ENCODE measurements around the gene ROBO1. TPM values are rescaled to one million over a fixed set of nuclear protein-coding genes. Genes with fewer than 3 reads are reported as not detected.

Gene ROBO1
- polyA plus RNA-seq, 1 donor (not counting 4 experiments of a cell fraction or from before 2014, with no cell fraction given) = 27.1 TPM

DNA sequence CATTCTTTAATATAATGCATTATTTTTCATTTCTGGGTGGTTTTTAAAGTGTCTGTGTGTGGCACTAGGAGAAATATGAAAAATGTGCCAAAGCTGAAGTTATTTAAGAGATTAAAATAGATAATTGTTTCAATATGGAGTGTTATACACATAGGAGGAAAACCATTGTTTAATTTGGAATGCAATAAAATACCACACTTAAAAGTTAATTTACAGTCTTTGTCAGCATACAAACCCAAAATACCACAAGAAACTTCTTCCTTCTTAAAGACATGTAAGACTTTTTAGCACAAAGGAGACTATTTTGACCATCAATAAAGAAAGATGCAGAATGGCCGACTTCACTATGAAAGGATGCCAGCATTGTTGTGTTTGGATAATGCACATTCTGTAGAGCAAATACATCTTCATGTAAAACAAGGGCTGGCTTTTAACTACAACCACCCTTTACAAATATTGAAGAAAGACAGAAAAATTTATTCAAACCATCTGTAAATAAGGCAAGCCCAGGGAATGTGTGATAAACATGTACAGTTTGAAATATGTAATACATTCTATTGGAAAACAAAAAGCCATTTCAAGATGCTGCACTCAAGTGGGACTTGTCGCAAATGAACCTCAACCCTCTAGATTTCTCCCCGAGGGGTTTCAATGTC lies 1146.6 kb downstream of the ROBO1 start:
- Histone ChIP-seq H2AFZ (ENCODE audit: control insufficient read depth, low read length) (no peak overlapping the region), H3K4me3 (ENCODE audit: control insufficient read depth in 2 of 3, extremely low read depth in 1 of 3, insufficient read depth in 2 of 3, low read depth in 1 of 3, low read length in 3 of 3) (no peak overlapping the region), H3K4me2 (ENCODE audit: control insufficient read depth, extremely low read depth, insufficient read depth, low read depth, low read length) (no peak overlapping the region), H3K36me3 (ENCODE audit: control insufficient read depth in 2 of 2, extremely low read depth in 1 of 2, insufficient read depth in 2 of 2, low read length in 2 of 2) (no peaks in the 10 kb centered on the region), H3K4me1 (ENCODE audit: control insufficient read depth, extremely low read depth, insufficient read depth, low read length) (no peaks in the 10 kb centered on the region), H3K9ac (ENCODE audit: control insufficient read depth, extremely low read depth, insufficient read depth, low read length) (no peak overlapping the region), H4K20me1 (ENCODE audit: control insufficient read depth, extremely low read depth, insufficient read depth, low read length) (no peaks in the 10 kb centered on the region), H3K79me2 (ENCODE audit: control insufficient read depth, insufficient read depth, low read length) (no peaks in the 10 kb centered on the region), H3K27me3 (ENCODE audit: control insufficient read depth, extremely low read depth, insufficient read depth, low read length) (no peaks in the 10 kb centered on the region), H3K9me1 (ENCODE audit: control insufficient read depth, extremely low read depth, insufficient read depth, low read length) (no peaks in the 10 kb centered on the region), H3K9me3 (ENCODE audit: control insufficient read depth, low read depth, low read length) (no peaks in the 10 kb centered on the region), H3K27ac (ENCODE audit: control insufficient read depth, insufficient read depth, low read length) (no peak overlapping the region)
- TF ChIP-seq, protein P1, sequence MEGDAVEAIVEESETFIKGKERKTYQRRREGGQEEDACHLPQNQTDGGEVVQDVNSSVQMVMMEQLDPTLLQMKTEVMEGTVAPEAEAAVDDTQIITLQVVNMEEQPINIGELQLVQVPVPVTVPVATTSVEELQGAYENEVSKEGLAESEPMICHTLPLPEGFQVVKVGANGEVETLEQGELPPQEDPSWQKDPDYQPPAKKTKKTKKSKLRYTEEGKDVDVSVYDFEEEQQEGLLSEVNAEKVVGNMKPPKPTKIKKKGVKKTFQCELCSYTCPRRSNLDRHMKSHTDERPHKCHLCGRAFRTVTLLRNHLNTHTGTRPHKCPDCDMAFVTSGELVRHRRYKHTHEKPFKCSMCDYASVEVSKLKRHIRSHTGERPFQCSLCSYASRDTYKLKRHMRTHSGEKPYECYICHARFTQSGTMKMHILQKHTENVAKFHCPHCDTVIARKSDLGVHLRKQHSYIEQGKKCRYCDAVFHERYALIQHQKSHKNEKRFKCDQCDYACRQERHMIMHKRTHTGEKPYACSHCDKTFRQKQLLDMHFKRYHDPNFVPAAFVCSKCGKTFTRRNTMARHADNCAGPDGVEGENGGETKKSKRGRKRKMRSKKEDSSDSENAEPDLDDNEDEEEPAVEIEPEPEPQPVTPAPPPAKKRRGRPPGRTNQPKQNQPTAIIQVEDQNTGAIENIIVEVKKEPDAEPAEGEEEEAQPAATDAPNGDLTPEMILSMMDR (optimal IDR thresholded peaks at IDR 0.05 in 1 of 3, IDR thresholded peaks at IDR 0.05 in 1 of 3, conservative IDR thresholded peaks at IDR 0.05 in 1 of 3; ENCODE audit: extremely low read depth in 1 of 3, insufficient read depth in 2 of 3, low read length in 3 of 3) = no peak
- TF ChIP-seq EZH2 (IDR thresholded peaks at IDR 0.05; ENCODE audit: low read length) = no peak
- dilution Hi-C loops (cut with MboI; ENCODE audit: extremely low pct_ligation_motif_present, low sequenced_read_pairs) = no loop called here
- FAIRE-seq (no peak), DNase-seq (ENCODE audit: low read depth, low spot score) (no peak)

DNA sequence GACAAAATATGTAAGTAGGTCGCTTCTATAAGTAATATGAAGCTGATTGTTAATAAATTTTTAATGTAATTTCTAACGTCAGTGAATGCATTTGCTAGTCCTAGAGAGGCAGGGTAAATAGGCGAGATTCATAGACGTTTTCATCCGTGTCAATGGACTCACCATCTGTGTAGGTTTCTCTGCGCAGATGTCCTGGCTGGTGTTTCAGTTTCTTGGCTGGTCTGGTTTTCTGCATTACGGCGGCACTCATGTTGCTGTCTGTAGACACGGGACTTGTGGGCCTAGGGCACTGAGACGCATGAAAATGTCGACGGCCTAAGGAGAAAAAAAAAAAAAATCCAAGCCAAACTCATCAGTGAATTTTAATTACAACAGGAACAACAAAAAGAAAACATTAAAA lies 1153.3 kb downstream of the ROBO1 start:
- Histone ChIP-seq H3K9me3 (ENCODE audit: control insufficient read depth, low read depth, low read length) (no peaks in the 10 kb centered on the region), H3K27ac (ENCODE audit: control insufficient read depth, insufficient read depth, low read length) (no peak overlapping the region), H3K79me2 (ENCODE audit: control insufficient read depth, insufficient read depth, low read length) (no peaks in the 10 kb centered on the region), H3K36me3 (ENCODE audit: control insufficient read depth in 2 of 2, extremely low read depth in 1 of 2, insufficient read depth in 2 of 2, low read length in 2 of 2) (peaks cover 0 to 1% of the 10 kb centered on the region in 2 experiments), H3K27me3 (ENCODE audit: control insufficient read depth, extremely low read depth, insufficient read depth, low read length) (no peaks in the 10 kb centered on the region), H3K9me1 (ENCODE audit: control insufficient read depth, extremely low read depth, insufficient read depth, low read length) (no peaks in the 10 kb centered on the region), H3K4me1 (ENCODE audit: control insufficient read depth, extremely low read depth, insufficient read depth, low read length) (no peaks in the 10 kb centered on the region), H3K9ac (ENCODE audit: control insufficient read depth, extremely low read depth, insufficient read depth, low read length) (no peak overlapping the region), H2AFZ (ENCODE audit: control insufficient read depth, low read length) (no peak overlapping the region), H3K4me2 (ENCODE audit: control insufficient read depth, extremely low read depth, insufficient read depth, low read depth, low read length) (no peak overlapping the region), H4K20me1 (ENCODE audit: control insufficient read depth, extremely low read depth, insufficient read depth, low read length) (no peaks in the 10 kb centered on the region), H3K4me3 (ENCODE audit: control insufficient read depth in 2 of 3, extremely low read depth in 1 of 3, insufficient read depth in 2 of 3, low read depth in 1 of 3, low read length in 3 of 3) (no peak overlapping the region)
- DNase-seq (ENCODE audit: low read depth, low spot score) = no peak
- dilution Hi-C loops (cut with MboI; ENCODE audit: extremely low pct_ligation_motif_present, low sequenced_read_pairs) = no loop called here
- FAIRE-seq = no peak
- TF ChIP-seq, protein P1 (optimal IDR thresholded peaks at IDR 0.05 in 1 of 3, IDR thresholded peaks at IDR 0.05 in 1 of 3, conservative IDR thresholded peaks at IDR 0.05 in 1 of 3; ENCODE audit: extremely low read depth in 1 of 3, insufficient read depth in 2 of 3, low read length in 3 of 3) = no peak
- TF ChIP-seq EZH2 (IDR thresholded peaks at IDR 0.05; ENCODE audit: low read length) = no peak
